PC-9 (cell line): Measurements from ENCODE around the gene PPM1H.

Source experiments
- CTCF ChIP-seq: fragments of 200-600 bp; sonication (generic); conservative IDR thresholded peaks from 2 replicates; pipeline ENCODE4 v1.6.1; 2017; ENCODE audit warnings: mixed run types, antibody characterized with exemption, mild to moderate bottlenecking, moderate library complexity
- EZH2 ChIP-seq: fragments of 200-600 bp; sonication (generic); IDR thresholded peaks from 2 replicates; pipeline ENCODE4 v1.8.0; 2017; ENCODE audit warnings: antibody characterized with exemption, low read depth

DNA sequence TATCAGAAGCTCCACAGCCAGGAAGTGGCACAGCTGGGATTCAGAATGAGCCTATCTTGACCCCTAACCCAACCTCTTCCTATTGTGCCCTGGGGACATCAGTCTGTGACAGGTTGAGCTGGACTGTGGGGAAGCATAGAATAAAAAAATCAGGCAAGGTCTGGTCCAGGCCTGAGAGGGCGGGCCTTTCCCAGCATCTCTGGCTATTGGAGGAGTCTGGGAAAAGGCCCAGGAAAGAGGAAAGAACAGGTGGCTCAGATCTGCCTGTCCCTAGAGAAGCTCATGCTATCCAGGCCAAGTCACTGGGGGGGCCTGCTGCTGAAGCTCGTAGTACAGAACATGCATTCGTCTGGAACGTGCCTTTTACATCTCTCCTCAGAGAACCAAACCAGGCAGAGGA lies 100.5 kb downstream of the PPM1H start:
- no peak for TF ChIP-seq CTCF
- no peak for TF ChIP-seq EZH2
